GM12878 (cell line): ENCODE results near the gene GABBR1. TPM values are rescaled to one million over a fixed set of nuclear protein-coding genes. Genes with fewer than 3 reads are reported as not detected.

Source experiments
- CEBPZ ChIP-seq: fragments of 150-350 bp; IDR thresholded peaks from 2 replicates; pipeline ENCODE4 v1.6.1; 2016; ENCODE audit warnings: low read depth, low read length
- CREB1 ChIP-seq: IDR thresholded peaks from 2 replicates; pipeline ENCODE4 v1.6.1; 2012; ENCODE audit warnings: low read depth, mild to moderate bottlenecking, inconsistent platforms
- CUX1 ChIP-seq: IDR thresholded peaks from 2 replicates; pipeline ENCODE4 v1.6.1; 2012; ENCODE audit warnings: improper control_type of control experiment, low read depth, low read length; ENCODE audit not compliant: insufficient replicate concordance
- ETV6 ChIP-seq, 2 experiments: fragments of 450-650 bp in 1 of 2; IDR thresholded peaks in 1 of 2; conservative IDR thresholded peaks in 1 of 2; 2 replicates each; pipeline ENCODE4 v1.6.1; 2014; ENCODE audit warnings: antibody characterized with exemption in 1 of 2, borderline replicate concordance in 1 of 2, low read depth in 1 of 2, mild to moderate bottlenecking in 1 of 2, moderate library complexity in 1 of 2
- MTA3 ChIP-seq: IDR thresholded peaks from 2 replicates; pipeline ENCODE4 v1.6.1; 2012; ENCODE audit warnings: low read length, inconsistent platforms, borderline replicate concordance
- NRF1 ChIP-seq: conservative IDR thresholded peaks from 2 replicates; pipeline ENCODE4 v1.6.1; 2011; ENCODE audit warnings: mild to moderate bottlenecking, low read depth, low read length, improper control_type of control experiment
- ZBED1 ChIP-seq: IDR thresholded peaks from 2 replicates; pipeline ENCODE4 v1.6.1; 2016; ENCODE audit warnings: borderline replicate concordance
- polyA plus RNA-seq, 11 experiments: library from polyadenylated mRNA; depleted of rRNA in 4 of 11; unstranded in 6 of 11; stranded (reverse) in 5 of 11; fragments of >200 nt; fragmentation: Nextera tagmentation in 4 of 11; fragmentation: Illumina TruSeq in 1 of 11; extraction: Ambion mirVana in 4 of 11; extraction: Trizol in 1 of 11; gene quantifications; 1 replicate in 1 of 11; 2 replicates in 10 of 11; pipeline versions ENCODE4 v1.2.1 to v1.2.3, GENCODE V29; 2011 to 2016; ENCODE audit warnings: inconsistent platforms in 2 of 11, missing spikeins in 2 of 11, low read depth in 1 of 11
- total RNA-seq, 4 experiments: library from RNA; depleted of rRNA in 3 of 4; stranded (reverse); fragments of >200 nt in 3 of 4; fragmentation: Illumina TruSeq in 1 of 4; extraction: Trizol in 1 of 4; gene quantifications; 2 replicates each; pipeline versions ENCODE4 v1.2.1 to v1.2.3, GENCODE V29; 2013 to 2021

The GABBR1 gene
- total and polyA plus RNA-seq, 10 of the 15 experiments (the other 5 are each of a cell fraction or from before 2014, with no cell fraction given), result 0.11 to 5.2 (median 1.0) TPM

GRCh38 chr6:29591677-29592076, 41.3 kb downstream of the GABBR1 start (continued):
- no peak for TF ChIP-seq CEBPZ
- no peak for TF ChIP-seq ETV6 (conservative IDR thresholded peaks at IDR 0.05 in 1 of 2, IDR thresholded peaks at IDR 0.05 in 1 of 2; ENCODE audit: borderline replicate concordance in 1 of 2, low read depth in 1 of 2)
- no peak for TF ChIP-seq CREB1
- TF ChIP-seq CUX1, result no peak
- TF ChIP-seq NRF1, result no peak
- no peak for TF ChIP-seq ZBED1
- TF ChIP-seq MTA3, result no peak
- TF ChIP-seq, all 136 proteins: peak for 0
